ENCODE measurements around the gene FCN2. TPM values are rescaled to one million over a fixed set of nuclear protein-coding genes. Genes with fewer than 3 reads are reported as not detected.

FCN2 gene
- total RNA-seq, 1 donor from 2014 or later, result not detected

- H3K27ac Mint-ChIP-seq (ENCODE audit: unreplicated experiment), result no peak overlapping the region
- no peak overlapping the region for H3K4me3 Mint-ChIP-seq (ENCODE audit: unreplicated experiment)
- no peaks in the 10 kb centered on the region for H3K27me3 Mint-ChIP-seq (ENCODE audit: unreplicated experiment)
- no peaks in the 10 kb centered on the region for H3K9me3 Mint-ChIP-seq (ENCODE audit: unreplicated experiment)
- DNase-seq (ENCODE audit: low spot score), result no peak
- no peaks in the 10 kb centered on the region for H3K36me3 Mint-ChIP-seq (ENCODE audit: low read depth, unreplicated experiment)
- TF ChIP-seq CTCF (IDR thresholded peaks at IDR 0.05; ENCODE audit: unreplicated experiment), result no peak
- no peaks in the 10 kb centered on the region for H3K4me1 Mint-ChIP-seq (ENCODE audit: unreplicated experiment)
These were observed 17.2 kb upstream of the FCN2 start for GRCh38 chr9:134863306-134863902.

GRCh38 chr9:134863941-134864820, 16.4 kb upstream of the FCN2 start:
- H3K4me3 Mint-ChIP-seq (ENCODE audit: unreplicated experiment), result no peak overlapping the region
- no peaks in the 10 kb centered on the region for H3K36me3 Mint-ChIP-seq (ENCODE audit: low read depth, unreplicated experiment)
- TF ChIP-seq CTCF (IDR thresholded peaks at IDR 0.05; ENCODE audit: unreplicated experiment), result no peak
- no peaks in the 10 kb centered on the region for H3K9me3 Mint-ChIP-seq (ENCODE audit: unreplicated experiment)
- no peak for DNase-seq (ENCODE audit: low spot score)
- no peaks in the 10 kb centered on the region for H3K27me3 Mint-ChIP-seq (ENCODE audit: unreplicated experiment)
- H3K27ac Mint-ChIP-seq (ENCODE audit: unreplicated experiment), result no peak overlapping the region
- H3K4me1 Mint-ChIP-seq (ENCODE audit: unreplicated experiment), result no peaks in the 10 kb centered on the region

- Mint-ChIP-seq H3K9me3 (ENCODE audit: unreplicated experiment) (no peaks in the 10 kb centered on the region), H3K36me3 (ENCODE audit: low read depth, unreplicated experiment) (no peaks in the 10 kb centered on the region), H3K27ac (ENCODE audit: unreplicated experiment) (no peak overlapping the region), H3K4me1 (ENCODE audit: unreplicated experiment) (no peaks in the 10 kb centered on the region), H3K27me3 (ENCODE audit: unreplicated experiment) (no peaks in the 10 kb centered on the region), H3K4me3 (ENCODE audit: unreplicated experiment) (no peak overlapping the region)
- no peak for DNase-seq (ENCODE audit: low spot score)
- TF ChIP-seq CTCF (IDR thresholded peaks at IDR 0.05; ENCODE audit: unreplicated experiment), result no peak
These were observed 15.8 kb upstream of the FCN2 start for GRCh38 chr9:134864821-134865190.

- no peaks in the 10 kb centered on the region for H3K36me3 Mint-ChIP-seq (ENCODE audit: low read depth, unreplicated experiment)
- no peak for TF ChIP-seq CTCF (IDR thresholded peaks at IDR 0.05; ENCODE audit: unreplicated experiment)
- no peak overlapping the region for H3K4me3 Mint-ChIP-seq (ENCODE audit: unreplicated experiment)
- H3K27ac Mint-ChIP-seq (ENCODE audit: unreplicated experiment), result no peak overlapping the region
- peaks cover 3% of the 10 kb centered on the region for H3K27me3 Mint-ChIP-seq (ENCODE audit: unreplicated experiment)
- no peak for DNase-seq (ENCODE audit: low spot score)
- no peaks in the 10 kb centered on the region for H3K9me3 Mint-ChIP-seq (ENCODE audit: unreplicated experiment)
- no peaks in the 10 kb centered on the region for H3K4me1 Mint-ChIP-seq (ENCODE audit: unreplicated experiment)
These were observed 12.5 kb upstream of the FCN2 start for GRCh38 chr9:134867917-134868750.
